Breast epithelium (tissue), 4 donors: Measurements from ENCODE around the gene USH1C. TPM values are rescaled to one million over a fixed set of nuclear protein-coding genes. Genes with fewer than 3 reads are reported as not detected.

ENCODE experiments used
- DNase-seq, 2 donors: peaks; one replicate each; pipeline ENCODE4 v3.0.0-alpha.2; 2019; ENCODE audit warnings: low spot score in 2 of 2
- H3K27ac ChIP-seq, 2 donors: fragments of 200-600 bp; sonication (generic) in 1 of 2; one replicate each; pipeline ENCODE4 v1.5.1; 2016 to 2019; ENCODE audit warnings: mild to moderate bottlenecking in 1 of 2
- H3K27me3 ChIP-seq, 2 donors: fragments of 200-600 bp; sonication (generic) in 1 of 2; one replicate each; pipeline versions ENCODE4 v1.5.1 to v1.6.0; 2017 to 2019; ENCODE audit warnings: control low read depth in 1 of 2, mild to moderate bottlenecking in 1 of 2
- H3K36me3 ChIP-seq: fragments of 200-600 bp; one replicate; pipeline ENCODE4 v1.5.1; 2019
- H3K4me1 ChIP-seq, 2 donors: fragments of 200-600 bp; sonication (generic); one replicate each; pipeline ENCODE4 v1.5.1; 2016 to 2019; ENCODE audit warnings: control low read depth in 1 of 2
- H3K4me3 ChIP-seq, 3 donors: fragments of 200-600 bp; sonication (generic); 1 replicate in 2 of 3; 2 replicates in 1 of 3; pipeline ENCODE4 v1.5.1; 2016 to 2019; ENCODE audit warnings: mild to moderate bottlenecking in 3 of 3, moderate library complexity in 2 of 3
- H3K9me3 ChIP-seq, 2 donors: fragments of 200-600 bp; sonication (generic) in 1 of 2; one replicate each; pipeline ENCODE4 v1.5.1; 2016 to 2019; ENCODE audit warnings: control low read depth in 1 of 2
- CTCF ChIP-seq, 3 donors: fragments of 450-650 bp; IDR thresholded peaks; one replicate each; pipeline ENCODE4 v1.5.1; 2016 to 2017; ENCODE audit warnings: antibody characterized with exemption in 3 of 3, mild to moderate bottlenecking in 3 of 3, moderate library complexity in 3 of 3
- POLR2A ChIP-seq: fragments of 450-650 bp; IDR thresholded peaks from one replicate; pipeline ENCODE4 v1.6.1; 2016; ENCODE audit warnings: antibody characterized with exemption, mild to moderate bottlenecking, moderate library complexity
- POLR2AphosphoS5 ChIP-seq, 3 donors: sonication (generic); formaldehyde crosslinking; IDR thresholded peaks; one replicate each; pipeline ENCODE4 v1.6.1; 2017; ENCODE audit warnings: antibody characterized with exemption in 3 of 3
- intact Hi-C: fragments of 100-400 bp; cut with DNase I; formaldehyde crosslinking; loops from one replicate; pipeline ENCODE4 v1.15.1; 2023; ENCODE audit warnings: low total_unique reads
- total RNA-seq, 3 donors: library from RNA; depleted of rRNA; stranded (reverse); fragments of >200 nt; gene quantifications; one replicate each; pipeline ENCODE4 v1.1.0, GENCODE V29; 2016

The USH1C gene
- total RNA-seq, 3 donors from 2014 or later: 0.66 TPM; not detected in 2

- H3K9me3 ChIP-seq: no peaks in the 10 kb centered on the region
- TF ChIP-seq POLR2A: no peak
- TF ChIP-seq POLR2AphosphoS5 (IDR thresholded peaks at IDR 0.05): no peak
- no peak for TF ChIP-seq CTCF (IDR thresholded peaks at IDR 0.05)
- H3K27me3 ChIP-seq: no peaks in the 10 kb centered on the region
- no peak for DNase-seq
- no peaks in the 10 kb centered on the region for H3K4me1 ChIP-seq
- H3K36me3 ChIP-seq: no peaks in the 10 kb centered on the region
- H3K27ac ChIP-seq: no peak overlapping the region
- no peak overlapping the region for H3K4me3 ChIP-seq
- intact Hi-C loops: no loop called here
Measured at GRCh38 chr11:17490938-17491337, 53.3 kb downstream of the USH1C start.

GRCh38 chr11:17490232-17490631 lies 54.0 kb downstream of the USH1C start:
- no peak for TF ChIP-seq CTCF (IDR thresholded peaks at IDR 0.05)
- no peak for TF ChIP-seq POLR2AphosphoS5 (IDR thresholded peaks at IDR 0.05)
- TF ChIP-seq POLR2A: no peak
- Histone ChIP-seq H3K4me1 (no peaks in the 10 kb centered on the region), H3K4me3 (no peak overlapping the region), H3K9me3 (no peaks in the 10 kb centered on the region), H3K36me3 (no peaks in the 10 kb centered on the region), H3K27me3 (no peaks in the 10 kb centered on the region), H3K27ac (no peak overlapping the region)
- DNase-seq: no peak
- intact Hi-C loops: no loop called here

- Histone ChIP-seq H3K36me3 (no peaks in the 10 kb centered on the region), H3K9me3 (no peaks in the 10 kb centered on the region), H3K27me3 (no peaks in the 10 kb centered on the region), H3K4me1 (no peaks in the 10 kb centered on the region), H3K4me3 (no peak overlapping the region), H3K27ac (no peak overlapping the region)
- DNase-seq: no peak
- no peak for TF ChIP-seq CTCF (IDR thresholded peaks at IDR 0.05)
- no peak for TF ChIP-seq POLR2AphosphoS5 (IDR thresholded peaks at IDR 0.05)
- TF ChIP-seq POLR2A: no peak
- intact Hi-C loops: no loop called here
Measured at GRCh38 chr11:17489751-17490150, 54.5 kb downstream of the USH1C start.

- Histone ChIP-seq H3K27me3 (no peaks in the 10 kb centered on the region), H3K36me3 (no peaks in the 10 kb centered on the region), H3K27ac (no peak overlapping the region), H3K9me3 (no peaks in the 10 kb centered on the region), H3K4me3 (no peak overlapping the region), H3K4me1 (no peaks in the 10 kb centered on the region)
- intact Hi-C loops: no loop called here
- no peak for DNase-seq
- no peak for TF ChIP-seq POLR2A
Measured at GRCh38 chr11:17488563-17488962, 55.7 kb downstream of the USH1C start.

- Histone ChIP-seq H3K27ac (no peak overlapping the region), H3K36me3 (no peaks in the 10 kb centered on the region), H3K27me3 (no peaks in the 10 kb centered on the region), H3K4me3 (no peak overlapping the region), H3K9me3 (no peaks in the 10 kb centered on the region), H3K4me1 (no peaks in the 10 kb centered on the region)
- no peak for DNase-seq
- no peak for TF ChIP-seq POLR2AphosphoS5 (IDR thresholded peaks at IDR 0.05)
- no peak for TF ChIP-seq POLR2A
- no peak for TF ChIP-seq CTCF (IDR thresholded peaks at IDR 0.05)
- intact Hi-C loops: no loop called here
Measured at GRCh38 chr11:17486646-17487045, 57.6 kb downstream of the USH1C start.

GRCh38 chr11:17483505-17483904 lies 60.7 kb downstream of the USH1C start:
- no peak for TF ChIP-seq POLR2A
- TF ChIP-seq CTCF (IDR thresholded peaks at IDR 0.05): no peak
- TF ChIP-seq POLR2AphosphoS5 (IDR thresholded peaks at IDR 0.05): no peak
- Histone ChIP-seq H3K4me1 (no peaks in the 10 kb centered on the region), H3K27ac (no peak overlapping the region), H3K36me3 (no peaks in the 10 kb centered on the region), H3K4me3 (no peak overlapping the region), H3K9me3 (no peaks in the 10 kb centered on the region), H3K27me3 (no peaks in the 10 kb centered on the region)
- intact Hi-C loops: no loop called here
- DNase-seq: no peak
